Measurements from ENCODE around the gene CPVL.

Gene CPVL

GRCh38 chr7:29162577-29162976 is 16.2 kb upstream of the CPVL start:
- Histone ChIP-seq H3K9me3 (no peaks in the 10 kb centered on the region), H3K36me3 (no peaks in the 10 kb centered on the region), H3K27ac (no peak overlapping the region), H3K4me1 (ENCODE audit: control insufficient read depth in 1 of 2, insufficient read depth in 1 of 2, low read depth in 1 of 2, low read length in 1 of 2) (no peaks in the 10 kb centered on the region), H3K4me3 (ENCODE audit: low read depth in 1 of 2, low read length in 1 of 2) (no peak overlapping the region), H3K27me3 (no peaks in the 10 kb centered on the region)
- TF ChIP-seq CTCF (IDR thresholded peaks at IDR 0.05): no peak

- Histone ChIP-seq H3K4me1 (ENCODE audit: control insufficient read depth in 1 of 2, insufficient read depth in 1 of 2, low read depth in 1 of 2, low read length in 1 of 2) (no peaks in the 10 kb centered on the region), H3K27me3 (no peaks in the 10 kb centered on the region), H3K9me3 (no peaks in the 10 kb centered on the region), H3K4me3 (ENCODE audit: low read depth in 1 of 2, low read length in 1 of 2) (no peak overlapping the region), H3K27ac (no peak overlapping the region), H3K36me3 (no peaks in the 10 kb centered on the region)
- TF ChIP-seq CTCF (IDR thresholded peaks at IDR 0.05): no peak
Observed at GRCh38 chr7:29161231-29161630, 14.9 kb upstream of the CPVL start.

DNA sequence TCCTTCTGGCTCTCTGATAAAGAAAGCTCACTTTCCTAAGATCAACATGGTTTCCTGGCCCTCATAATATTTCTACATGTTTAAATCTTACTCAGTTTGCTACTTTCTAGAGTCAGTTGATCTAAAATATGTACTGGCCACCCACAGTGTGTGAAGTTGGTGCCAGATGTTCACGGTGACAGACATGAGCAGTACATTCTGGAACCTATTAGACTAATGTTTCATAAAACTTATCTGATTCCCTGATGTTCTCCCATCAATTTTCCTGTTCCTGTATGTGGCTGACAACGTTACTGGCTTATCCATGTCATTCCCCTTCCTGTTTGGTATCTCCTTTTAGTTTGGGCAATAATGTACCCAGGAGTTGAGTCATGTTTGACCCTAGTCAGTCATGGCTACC is 13.7 kb upstream of the CPVL start:
- Histone ChIP-seq H3K27me3 (no peaks in the 10 kb centered on the region), H3K27ac (no peak overlapping the region), H3K4me3 (ENCODE audit: low read depth in 1 of 2, low read length in 1 of 2) (no peak overlapping the region), H3K36me3 (no peaks in the 10 kb centered on the region), H3K4me1 (ENCODE audit: control insufficient read depth in 1 of 2, insufficient read depth in 1 of 2, low read depth in 1 of 2, low read length in 1 of 2) (no peaks in the 10 kb centered on the region), H3K9me3 (no peaks in the 10 kb centered on the region)
- no peak for TF ChIP-seq CTCF (IDR thresholded peaks at IDR 0.05)

- no peak for TF ChIP-seq CTCF (IDR thresholded peaks at IDR 0.05)
- Histone ChIP-seq H3K4me1 (ENCODE audit: control insufficient read depth in 1 of 2, insufficient read depth in 1 of 2, low read depth in 1 of 2, low read length in 1 of 2) (no peaks in the 10 kb centered on the region), H3K36me3 (no peaks in the 10 kb centered on the region), H3K9me3 (no peaks in the 10 kb centered on the region), H3K27me3 (no peaks in the 10 kb centered on the region), H3K27ac (no peak overlapping the region), H3K4me3 (ENCODE audit: low read depth in 1 of 2, low read length in 1 of 2) (no peak overlapping the region)
Observed at GRCh38 chr7:29158795-29159423, 12.6 kb upstream of the CPVL start.

DNA sequence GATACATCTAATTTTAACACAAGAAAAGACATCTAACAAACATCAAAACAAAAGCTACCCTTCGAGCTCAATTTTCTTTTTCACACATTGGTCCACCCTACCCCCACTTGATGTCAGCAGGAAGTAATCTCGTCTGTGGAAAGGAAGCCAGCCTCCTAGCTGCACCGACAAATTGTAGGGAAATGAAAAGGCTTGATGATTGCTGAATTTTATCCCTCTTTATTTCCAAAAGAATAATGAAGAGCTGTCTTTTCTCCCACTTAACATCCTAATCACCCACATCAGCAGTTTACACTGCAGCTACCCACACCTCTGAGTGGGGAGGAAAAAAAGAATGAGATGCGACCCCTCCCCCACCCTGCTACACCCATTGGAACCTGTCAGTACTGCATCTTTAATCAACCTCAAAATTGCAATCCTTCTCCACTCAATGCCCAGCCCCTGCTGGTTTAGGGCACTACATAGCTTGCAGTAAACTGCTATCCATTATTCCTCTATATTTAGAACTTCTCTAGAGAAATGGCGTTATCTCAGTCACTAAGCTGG is 10.6 kb upstream of the CPVL start:
- Histone ChIP-seq H3K4me3 (ENCODE audit: low read depth in 1 of 2, low read length in 1 of 2) (no peak overlapping the region), H3K27me3 (no peaks in the 10 kb centered on the region), H3K9me3 (no peaks in the 10 kb centered on the region), H3K4me1 (ENCODE audit: control insufficient read depth in 1 of 2, insufficient read depth in 1 of 2, low read depth in 1 of 2, low read length in 1 of 2) (no peaks in the 10 kb centered on the region), H3K36me3 (no peaks in the 10 kb centered on the region), H3K27ac (no peak overlapping the region)
- no peak for TF ChIP-seq CTCF (IDR thresholded peaks at IDR 0.05)

Data from neutrophil (primary cell).